ENCODE data around the gene INO80D. TPM values are rescaled to one million over a fixed set of nuclear protein-coding genes. Genes with fewer than 3 reads are reported as not detected.

Gene INO80D
- total RNA-seq, 2 donors from 2014 or later = 27.6 to 35.2 TPM

DNA sequence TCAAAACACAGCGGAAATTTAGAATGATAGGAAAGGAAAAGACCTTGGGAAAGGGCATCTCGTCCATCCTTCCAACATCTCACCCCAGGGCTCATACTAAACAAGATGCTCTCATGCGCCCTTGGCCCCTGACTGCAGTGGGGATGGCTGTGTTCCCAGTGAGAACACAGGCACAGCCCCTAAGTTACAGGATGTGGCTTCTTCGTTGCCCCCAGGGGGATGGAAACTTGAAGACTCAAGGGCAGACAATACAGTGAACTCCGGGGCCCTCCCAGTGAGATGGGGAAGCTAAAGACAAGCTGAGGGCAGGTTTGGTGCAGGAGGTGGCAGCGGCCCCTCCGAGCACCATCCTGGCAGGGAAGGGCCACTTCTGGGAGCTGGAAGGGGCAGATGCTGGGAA is 139.7 kb downstream of the INO80D start:
- H3K9ac ChIP-seq (ENCODE audit: extremely low read depth, low read length, poor library complexity, severe bottlenecking) = no peak overlapping the region
- peaks cover 5% of the 10 kb centered on the region for H3K27me3 ChIP-seq (ENCODE audit: control insufficient read depth, insufficient read depth, low read length, poor library complexity, severe bottlenecking)
- 50 to 83% methylated on average over 1 to 7 of the region's 7 CpGs for WGBS, 2 experiments (ENCODE audit: insufficient coverage in 1 of 2, insufficient read length in 1 of 2)
- peaks cover 2% of the 10 kb centered on the region for H3K9me3 ChIP-seq (ENCODE audit: control insufficient read depth, low read length)
- H3K36me3 Mint-ChIP-seq (ENCODE audit: low read depth) = no peaks in the 10 kb centered on the region
- peaks cover 9% of the 10 kb centered on the region for H3K27me3 Mint-ChIP-seq (ENCODE audit: insufficient read depth)
- no peak overlapping the region for H3K4me3 ChIP-seq (ENCODE audit: low read length)
- no peaks in the 10 kb centered on the region for H3K9me3 Mint-ChIP-seq
- H3K4me3 Mint-ChIP-seq = no peak overlapping the region
- no peaks in the 10 kb centered on the region for H3K4me1 ChIP-seq (ENCODE audit: control insufficient read depth, insufficient read depth, low read length)
- TF ChIP-seq, protein P1, sequence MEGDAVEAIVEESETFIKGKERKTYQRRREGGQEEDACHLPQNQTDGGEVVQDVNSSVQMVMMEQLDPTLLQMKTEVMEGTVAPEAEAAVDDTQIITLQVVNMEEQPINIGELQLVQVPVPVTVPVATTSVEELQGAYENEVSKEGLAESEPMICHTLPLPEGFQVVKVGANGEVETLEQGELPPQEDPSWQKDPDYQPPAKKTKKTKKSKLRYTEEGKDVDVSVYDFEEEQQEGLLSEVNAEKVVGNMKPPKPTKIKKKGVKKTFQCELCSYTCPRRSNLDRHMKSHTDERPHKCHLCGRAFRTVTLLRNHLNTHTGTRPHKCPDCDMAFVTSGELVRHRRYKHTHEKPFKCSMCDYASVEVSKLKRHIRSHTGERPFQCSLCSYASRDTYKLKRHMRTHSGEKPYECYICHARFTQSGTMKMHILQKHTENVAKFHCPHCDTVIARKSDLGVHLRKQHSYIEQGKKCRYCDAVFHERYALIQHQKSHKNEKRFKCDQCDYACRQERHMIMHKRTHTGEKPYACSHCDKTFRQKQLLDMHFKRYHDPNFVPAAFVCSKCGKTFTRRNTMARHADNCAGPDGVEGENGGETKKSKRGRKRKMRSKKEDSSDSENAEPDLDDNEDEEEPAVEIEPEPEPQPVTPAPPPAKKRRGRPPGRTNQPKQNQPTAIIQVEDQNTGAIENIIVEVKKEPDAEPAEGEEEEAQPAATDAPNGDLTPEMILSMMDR (conservative IDR thresholded peaks at IDR 0.05) = no peak
- DNase-seq = no peak
- H3K4me1 Mint-ChIP-seq = peaks cover 5% of the 10 kb centered on the region
- H3K27ac ChIP-seq (ENCODE audit: low read depth, low read length) = no peak overlapping the region
- no peaks in the 10 kb centered on the region for H3K36me3 ChIP-seq (ENCODE audit: control insufficient read depth, insufficient read depth, low read length)
- H3K27ac Mint-ChIP-seq = no peak overlapping the region

Other genes starting within 250 kb of the INO80D start
- gene NDUFS1, start 73.3 kb upstream of the INO80D start, total RNA-seq = 10 to 100 TPM; 88.3 to 91.5 TPM
- gene EEF1B2, start 73.7 kb upstream of the INO80D start, total RNA-seq = 100 to 1,000 TPM; 518 to 562 TPM
- 10 to 100 TPM; 14.1 to 27.0 TPM for gene ZDBF2, start 188.5 kb upstream of the INO80D start, total RNA-seq